ENCODE results near the gene APH1B.

Gene APH1B

GRCh38 chr15:63238171-63238570, 39.2 kb upstream of the APH1B start:
- DNase-seq (ENCODE audit: insufficient read length, low spot score) (no peak), FAIRE-seq (peak; percentile 57)
- TF ChIP-seq SPI1 (IDR thresholded peaks at IDR 0.05; ENCODE audit: low read depth, low read length) (no peak), PAX5 (IDR thresholded peaks at IDR 0.05; ENCODE audit: insufficient read depth, low read length, severe bottlenecking) (no peak), TAF1 (IDR thresholded peaks at IDR 0.05; ENCODE audit: low read depth, low read length) (no peak), POLR2A (IDR thresholded peaks at IDR 0.05; ENCODE audit: low read depth, low read length) (no peak), POLR2AphosphoS5 (IDR thresholded peaks at IDR 0.05; ENCODE audit: low read depth, low read length) (no peak), POU2F2 (IDR thresholded peaks at IDR 0.05; ENCODE audit: low read depth, low read length) (no peak)

DNA sequence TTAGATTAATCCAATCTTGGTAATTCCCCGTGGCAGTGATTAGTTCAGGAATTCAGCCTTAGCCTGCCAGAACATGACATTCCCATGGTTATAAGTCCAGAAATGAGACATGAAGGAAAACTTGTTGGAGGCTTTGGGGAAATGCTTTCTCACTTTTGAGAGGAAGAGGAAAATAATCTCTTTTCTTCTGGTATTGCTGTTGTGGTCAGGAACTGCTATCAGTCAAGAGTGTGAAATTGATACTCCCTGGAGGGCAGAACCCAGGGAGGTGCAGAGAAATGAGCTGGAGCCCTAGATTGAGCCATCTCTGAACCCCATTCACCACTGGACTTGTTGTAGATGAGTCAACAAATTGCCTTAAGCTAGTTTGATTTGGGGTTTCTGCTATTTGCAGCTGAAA, 38.6 kb upstream of the APH1B start:
- peak; percentile 17 for DNase-seq (ENCODE audit: insufficient read length, low spot score)
- peak; percentile 30; the same call in 1 of the 2 replicates for TF ChIP-seq SPI1 (IDR thresholded peaks at IDR 0.05; ENCODE audit: low read depth, low read length)
- no peak for TF ChIP-seq PAX5 (IDR thresholded peaks at IDR 0.05; ENCODE audit: insufficient read depth, low read length, severe bottlenecking)
- peak; percentile 80 for FAIRE-seq

DNA sequence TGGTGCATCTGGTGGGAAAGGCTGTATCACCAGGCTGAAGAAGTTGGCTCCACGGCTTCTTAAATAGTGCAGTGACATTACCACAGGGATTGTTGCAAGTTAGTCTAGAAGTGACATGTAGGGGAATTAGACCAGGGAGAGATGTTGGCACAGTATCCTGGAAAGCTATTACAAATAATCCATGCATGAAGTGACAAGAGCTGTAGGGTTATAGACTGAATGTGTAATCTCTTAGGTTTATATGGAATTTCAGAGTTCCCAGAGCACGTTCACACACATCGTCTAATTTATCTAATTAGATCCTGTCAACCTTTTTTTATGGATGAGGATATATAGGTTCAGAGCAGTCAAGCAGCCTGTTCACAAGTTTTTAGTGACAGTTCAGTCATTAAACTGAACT, 37.3 kb upstream of the APH1B start:
- DNase-seq (ENCODE audit: insufficient read length, low spot score) (no peak), FAIRE-seq (no peak)
- no peak for TF ChIP-seq TAF1 (IDR thresholded peaks at IDR 0.05; ENCODE audit: low read depth, low read length)
- TF ChIP-seq PAX5 (IDR thresholded peaks at IDR 0.05; ENCODE audit: insufficient read depth, low read length, severe bottlenecking) = no peak
- no peak for TF ChIP-seq POLR2AphosphoS5 (IDR thresholded peaks at IDR 0.05; ENCODE audit: low read depth, low read length)
- no peak for TF ChIP-seq SPI1 (IDR thresholded peaks at IDR 0.05; ENCODE audit: low read depth, low read length)
- no peak for TF ChIP-seq POU2F2 (IDR thresholded peaks at IDR 0.05; ENCODE audit: low read depth, low read length)
- TF ChIP-seq POLR2A (IDR thresholded peaks at IDR 0.05; ENCODE audit: low read depth, low read length) = no peak

- no peak for TF ChIP-seq POLR2A (IDR thresholded peaks at IDR 0.05; ENCODE audit: low read depth, low read length)
- TF ChIP-seq POU2F2 (IDR thresholded peaks at IDR 0.05; ENCODE audit: low read depth, low read length) = no peak
- no peak for TF ChIP-seq POLR2AphosphoS5 (IDR thresholded peaks at IDR 0.05; ENCODE audit: low read depth, low read length)
- no peak for DNase-seq (ENCODE audit: insufficient read length, low spot score)
- no peak for FAIRE-seq
Observed at GRCh38 chr15:63241316-63241715, 36.1 kb upstream of the APH1B start.

- DNase-seq (ENCODE audit: insufficient read length, low spot score) (no peak), FAIRE-seq (no peak)
- no peak for TF ChIP-seq PAX5 (IDR thresholded peaks at IDR 0.05; ENCODE audit: insufficient read depth, low read length, severe bottlenecking)
- no peak for TF ChIP-seq TAF1 (IDR thresholded peaks at IDR 0.05; ENCODE audit: low read depth, low read length)
- TF ChIP-seq POLR2AphosphoS5 (IDR thresholded peaks at IDR 0.05; ENCODE audit: low read depth, low read length) = no peak
- TF ChIP-seq SPI1 (IDR thresholded peaks at IDR 0.05; ENCODE audit: low read depth, low read length) = no peak
- no peak for TF ChIP-seq POLR2A (IDR thresholded peaks at IDR 0.05; ENCODE audit: low read depth, low read length)
- no peak for TF ChIP-seq POU2F2 (IDR thresholded peaks at IDR 0.05; ENCODE audit: low read depth, low read length)
Observed at GRCh38 chr15:63243101-63243500, 34.3 kb upstream of the APH1B start.

- no peak for TF ChIP-seq POLR2A (IDR thresholded peaks at IDR 0.05; ENCODE audit: low read depth, low read length)
- no peak for TF ChIP-seq PAX5 (IDR thresholded peaks at IDR 0.05; ENCODE audit: insufficient read depth, low read length, severe bottlenecking)
- TF ChIP-seq POU2F2 (IDR thresholded peaks at IDR 0.05; ENCODE audit: low read depth, low read length) = no peak
- peak; percentile 42; the same call in 1 of the 2 replicates for TF ChIP-seq SPI1 (IDR thresholded peaks at IDR 0.05; ENCODE audit: low read depth, low read length)
- TF ChIP-seq TAF1 (IDR thresholded peaks at IDR 0.05; ENCODE audit: low read depth, low read length) = no peak
- no peak for TF ChIP-seq POLR2AphosphoS5 (IDR thresholded peaks at IDR 0.05; ENCODE audit: low read depth, low read length)
- FAIRE-seq (peak; percentile 52), DNase-seq (ENCODE audit: insufficient read length, low spot score) (no peak)
Observed at GRCh38 chr15:63243776-63244175, 33.6 kb upstream of the APH1B start.

- TF ChIP-seq PAX5 (IDR thresholded peaks at IDR 0.05; ENCODE audit: insufficient read depth, low read length, severe bottlenecking) (no peak), POLR2AphosphoS5 (IDR thresholded peaks at IDR 0.05; ENCODE audit: low read depth, low read length) (no peak), POLR2A (IDR thresholded peaks at IDR 0.05; ENCODE audit: low read depth, low read length) (no peak), SPI1 (IDR thresholded peaks at IDR 0.05; ENCODE audit: low read depth, low read length) (no peak)
- DNase-seq (ENCODE audit: insufficient read length, low spot score) = no peak
- FAIRE-seq = no peak
Observed at GRCh38 chr15:63244399-63244798, 33.0 kb upstream of the APH1B start.

DNA sequence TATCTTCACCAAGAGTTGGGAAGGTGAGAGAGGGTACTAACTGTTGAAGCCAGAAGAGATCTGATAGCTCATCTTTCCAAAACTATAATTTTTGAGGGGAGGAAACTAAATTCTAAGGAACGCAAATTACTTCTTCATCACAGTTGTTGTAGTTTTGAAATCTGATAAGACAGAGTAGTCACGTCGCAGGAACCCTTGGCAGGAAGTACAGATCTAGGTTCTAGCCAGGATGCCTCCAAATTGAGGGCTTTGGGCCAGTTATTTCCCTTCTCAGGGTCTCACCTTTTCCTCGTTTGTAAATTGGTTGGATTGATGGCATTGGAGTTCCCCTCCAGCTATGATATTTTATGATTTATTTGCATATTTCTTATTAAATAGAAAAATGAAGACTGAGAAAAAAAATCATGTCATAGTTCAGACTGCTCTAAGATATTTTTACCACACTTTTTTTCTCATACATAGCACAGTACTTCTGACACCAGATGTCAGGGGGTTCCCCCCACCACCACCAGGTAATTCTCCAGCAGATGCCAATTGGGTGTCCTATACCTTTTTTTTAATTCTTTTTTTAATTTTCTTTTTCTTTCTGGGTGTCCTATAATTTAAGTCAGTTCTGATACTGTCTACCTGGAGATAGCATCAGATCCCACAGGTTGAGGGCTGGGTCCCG, 32.3 kb upstream of the APH1B start:
- DNase-seq (ENCODE audit: insufficient read length, low spot score) = no peak
- TF ChIP-seq TAF1 (IDR thresholded peaks at IDR 0.05; ENCODE audit: low read depth, low read length) = no peak
- no peak for TF ChIP-seq POLR2AphosphoS5 (IDR thresholded peaks at IDR 0.05; ENCODE audit: low read depth, low read length)
- no peak for TF ChIP-seq POLR2A (IDR thresholded peaks at IDR 0.05; ENCODE audit: low read depth, low read length)
- no peak for TF ChIP-seq PAX5 (IDR thresholded peaks at IDR 0.05; ENCODE audit: insufficient read depth, low read length, severe bottlenecking)
- TF ChIP-seq POU2F2 (IDR thresholded peaks at IDR 0.05; ENCODE audit: low read depth, low read length) = no peak
- no peak for TF ChIP-seq SPI1 (IDR thresholded peaks at IDR 0.05; ENCODE audit: low read depth, low read length)
- FAIRE-seq = no peak

- TF ChIP-seq PAX5 (IDR thresholded peaks at IDR 0.05; ENCODE audit: insufficient read depth, low read length, severe bottlenecking) (no peak), POU2F2 (IDR thresholded peaks at IDR 0.05; ENCODE audit: low read depth, low read length) (no peak), TAF1 (IDR thresholded peaks at IDR 0.05; ENCODE audit: low read depth, low read length) (no peak), POLR2A (IDR thresholded peaks at IDR 0.05; ENCODE audit: low read depth, low read length) (no peak), POLR2AphosphoS5 (IDR thresholded peaks at IDR 0.05; ENCODE audit: low read depth, low read length) (no peak), SPI1 (IDR thresholded peaks at IDR 0.05; ENCODE audit: low read depth, low read length) (no peak)
- FAIRE-seq (no peak), DNase-seq (ENCODE audit: insufficient read length, low spot score) (no peak)
Observed at GRCh38 chr15:63246691-63247469, 30.5 kb upstream of the APH1B start.

Data from GM12891 (cell line).